IMR-90 (cell line): ENCODE measurements around the gene NPTX1.

Experiments used
- CTCF ChIP-seq: conservative IDR thresholded peaks from 2 replicates; pipeline ENCODE4 v1.5.1; 2012; ENCODE audit warnings: mild to moderate bottlenecking, low read depth, low read length, improper control_type of control experiment
- MAFK ChIP-seq: IDR thresholded peaks from 2 replicates; pipeline ENCODE4 v1.6.1; 2012; ENCODE audit warnings: low read depth, low read length, improper control_type of control experiment
- POLR2A ChIP-seq: IDR thresholded peaks from 2 replicates; pipeline ENCODE4 v1.6.1; 2012; ENCODE audit warnings: mild to moderate bottlenecking, low read depth, low read length
- RAD21 ChIP-seq: IDR thresholded peaks from 2 replicates; pipeline ENCODE4 v1.6.1; 2012; ENCODE audit warnings: low read length, improper control_type of control experiment
- RCOR1 ChIP-seq: IDR thresholded peaks from 2 replicates; pipeline ENCODE4 v1.6.1; 2012; ENCODE audit warnings: mild to moderate bottlenecking, low read length, improper control_type of control experiment; ENCODE audit not compliant: insufficient replicate concordance
- SMC3 ChIP-seq: fragments of 150-350 bp; IDR thresholded peaks from 2 replicates; pipeline ENCODE4 v1.6.1; 2016; ENCODE audit warnings: low read depth, mild to moderate bottlenecking, antibody characterized with exemption, low read length, moderate library complexity
- TF ChIP-seq, protein P1 (sequence below): fragments of 150-350 bp; IDR thresholded peaks from 2 replicates; pipeline ENCODE4 v1.6.1; 2017; ENCODE audit warnings: mild to moderate bottlenecking, antibody characterized with exemption, low read length, low read depth

DNA sequence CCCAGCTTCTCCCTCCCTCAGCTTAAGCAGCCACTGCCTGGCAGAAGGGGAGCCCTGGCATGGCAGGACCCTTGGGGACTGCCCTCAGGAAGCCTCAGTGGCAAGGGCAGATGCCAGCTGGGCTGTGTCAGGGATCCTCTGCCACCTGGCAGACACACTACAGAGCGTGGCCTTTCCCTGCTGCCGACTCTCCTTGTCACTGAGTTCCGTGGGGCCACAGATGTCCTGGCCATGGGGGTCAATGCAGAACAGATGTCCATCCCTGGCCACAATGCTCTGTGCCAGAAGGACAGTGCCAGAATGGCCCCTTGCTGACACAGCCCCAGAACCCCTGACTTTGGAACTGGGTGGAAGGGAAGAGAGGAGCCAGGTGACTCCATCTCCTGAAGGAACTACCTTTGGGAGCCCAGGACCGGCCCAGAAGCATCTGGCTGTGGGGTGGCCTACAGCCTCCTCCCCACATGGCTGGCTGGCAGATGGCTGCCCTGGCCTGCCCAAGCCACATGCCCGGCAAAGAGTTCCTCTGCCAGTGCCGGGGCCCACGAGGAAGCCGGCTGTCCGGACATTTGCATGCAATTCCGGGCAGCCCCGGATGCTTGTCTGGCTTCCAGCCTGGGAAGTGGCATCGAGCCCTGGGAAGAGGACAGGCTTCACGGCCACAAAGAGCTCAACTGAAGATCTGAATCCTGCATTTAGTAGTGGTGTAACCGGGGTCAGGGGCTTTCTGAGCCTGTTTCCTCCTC, 24.1 kb downstream of the NPTX1 start:
- TF ChIP-seq SMC3 (no peak), MAFK (no peak), RCOR1 (no peak), RAD21 (no peak), CTCF (no peak), POLR2A (no peak)
- TF ChIP-seq, protein P1, sequence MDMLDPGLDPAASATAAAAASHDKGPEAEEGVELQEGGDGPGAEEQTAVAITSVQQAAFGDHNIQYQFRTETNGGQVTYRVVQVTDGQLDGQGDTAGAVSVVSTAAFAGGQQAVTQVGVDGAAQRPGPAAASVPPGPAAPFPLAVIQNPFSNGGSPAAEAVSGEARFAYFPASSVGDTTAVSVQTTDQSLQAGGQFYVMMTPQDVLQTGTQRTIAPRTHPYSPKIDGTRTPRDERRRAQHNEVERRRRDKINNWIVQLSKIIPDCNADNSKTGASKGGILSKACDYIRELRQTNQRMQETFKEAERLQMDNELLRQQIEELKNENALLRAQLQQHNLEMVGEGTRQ: no peak
